A673 (cell line): ENCODE data around the gene LGMN. TPM values are rescaled to one million over a fixed set of nuclear protein-coding genes. Genes with fewer than 3 reads are reported as not detected.
"Not testable (repeated sequence)": the region's sequence is repeated elsewhere in the genome, so short reads cannot be mapped to it uniquely, and the experiment has no call there.

Experiments
- BruUV-seq: library from RNA; stranded (reverse); fragments of 400-500 nt; replicated peaks from 2 replicates; lab custom pipeline; 2021; lab: Mats Ljungman, UMichigan
- CTCF ChIA-PET: fragments of 300-600 bp; sonication (Branson Sonifier 250); formaldehyde crosslinking; loops from one replicate; lab custom pipeline; 2022; ENCODE audit warnings: antibody characterized with exemption; lab: Charles Lee
- POLR2A ChIA-PET: fragments of 300-600 bp; sonication (Branson Sonifier 250); formaldehyde crosslinking; loops from one replicate; lab custom pipeline; 2022; ENCODE audit warnings: antibody characterized with exemption; ENCODE audit not compliant: low non-redundant PET; lab: Charles Lee
- DNase-seq: peaks from one replicate; pipeline ENCODE4 v3.0.0-alpha.2; 2015; ENCODE audit warnings: low spot score
- H3K27ac ChIP-seq: fragments of 200-600 bp; sonication (generic); 2 replicates; pipeline ENCODE4 v1.5.1; 2016; ENCODE audit warnings: mixed run types, low read depth, mild to moderate bottlenecking, mixed read lengths, antibody characterized with exemption, low read length; ENCODE audit not compliant: poor library complexity, severe bottlenecking
- H3K27me3 ChIP-seq: fragments of 200-600 bp; sonication (generic); replicated peaks from 2 replicates; pipeline ENCODE4 v1.6.1; 2017; ENCODE audit warnings: mixed run types, low read depth, mild to moderate bottlenecking, mixed read lengths, antibody characterized with exemption, low read length; ENCODE audit not compliant: insufficient read depth, poor library complexity
- H3K36me3 ChIP-seq: fragments of 200-600 bp; sonication (generic); 2 replicates; pipeline ENCODE4 v1.6.1; 2016; ENCODE audit warnings: mixed run types, mild to moderate bottlenecking, mixed read lengths, antibody characterized with exemption, low read length; ENCODE audit not compliant: insufficient read depth, poor library complexity, severe bottlenecking
- H3K4me1 ChIP-seq: fragments of 200-600 bp; sonication (generic); 2 replicates; pipeline ENCODE4 v1.6.1; 2017; ENCODE audit warnings: mixed run types, mild to moderate bottlenecking, mixed read lengths, antibody characterized with exemption, low read length; ENCODE audit not compliant: insufficient read depth, poor library complexity, severe bottlenecking
- H3K4me3 ChIP-seq: fragments of 200-600 bp; sonication (generic); 2 replicates; pipeline ENCODE4 v1.5.1; 2016; ENCODE audit warnings: low read depth, mixed run types, mild to moderate bottlenecking, mixed read lengths, low read length; ENCODE audit not compliant: poor library complexity, severe bottlenecking
- H3K9me3 ChIP-seq: fragments of 200-600 bp; sonication (generic); 2 replicates; pipeline ENCODE4 v1.6.1; 2016; ENCODE audit warnings: mixed run types, low read depth, mild to moderate bottlenecking, mixed read lengths, antibody characterized with exemption, low read length; ENCODE audit not compliant: poor library complexity, severe bottlenecking
- EZH2 ChIP-seq: fragments of 200-600 bp; sonication (generic); IDR thresholded peaks from 2 replicates; pipeline ENCODE4 v1.6.1; 2017; ENCODE audit warnings: borderline replicate concordance, low read depth, mild to moderate bottlenecking, mixed read lengths, antibody characterized with exemption, low read length; ENCODE audit not compliant: poor library complexity, severe bottlenecking
- intact Hi-C: fragments of 100-400 bp; cut with micrococcal nuclease; formaldehyde crosslinking; loops from one replicate; pipeline ENCODE4 v1.10.0; 2022; ENCODE audit not compliant: unreplicated experiment
- total RNA-seq: library from RNA; stranded (reverse); gene quantifications from 2 replicates; pipeline ENCODE4 v1.2.3, GENCODE V29; 2021
- TF ChIP-seq, protein P1 (sequence below): fragments of 300-800, 200-600 bp; sonication (generic); conservative IDR thresholded peaks from 2 replicates; pipeline ENCODE4 v1.5.1; 2017; ENCODE audit warnings: low read depth, mild to moderate bottlenecking, antibody characterized with exemption, low read length, moderate library complexity, mixed read lengths

Gene LGMN
- total RNA-seq, 1 experiment from 2014 or later = 34.6 TPM

DNA sequence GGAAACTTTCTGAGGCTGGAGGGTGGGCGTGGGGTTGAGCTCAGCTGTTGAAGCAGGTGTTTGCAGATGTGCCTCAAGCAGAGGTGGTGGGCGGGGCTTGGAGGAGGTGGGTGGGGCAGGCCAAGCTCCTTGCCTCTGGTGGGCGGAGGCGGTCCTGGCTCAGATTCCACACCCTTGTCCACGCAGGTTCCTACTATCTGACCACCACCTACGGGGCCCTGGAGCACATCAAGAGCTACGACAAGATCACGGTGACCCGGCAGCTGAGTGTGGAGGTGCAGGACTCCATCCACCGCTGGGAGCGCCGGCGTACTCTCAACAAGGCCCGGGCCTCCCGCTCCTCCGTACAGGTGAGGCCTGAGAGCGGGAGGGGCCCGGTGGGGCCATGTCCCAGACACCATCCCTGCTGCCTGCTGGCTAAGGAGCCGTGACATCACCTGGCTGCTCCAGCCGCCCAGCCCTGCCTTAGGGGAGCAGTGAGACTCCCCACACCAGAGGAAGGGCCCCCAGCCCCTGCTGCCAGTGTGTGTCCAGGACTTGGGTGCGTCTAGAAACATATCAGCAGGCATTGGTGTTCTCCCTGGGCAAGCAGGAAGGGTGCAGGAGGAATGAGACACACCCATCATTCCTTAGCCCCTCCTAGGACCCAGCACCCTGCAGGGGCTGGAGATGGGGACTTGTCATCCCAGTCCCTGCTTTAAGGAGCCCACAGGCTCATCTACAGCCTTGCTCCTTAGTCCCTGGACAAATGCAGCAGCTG lies 63.4 kb downstream of the LGMN start:
- CTCF ChIA-PET = no interaction called here
- BruUV-seq = no TSS peak
- Histone ChIP-seq H3K4me1 (peaks cover 11% of the 10 kb centered on the region), H3K27me3 (no peaks in the 10 kb centered on the region), H3K36me3 (no peaks in the 10 kb centered on the region), H3K27ac (no peak overlapping the region), H3K4me3 (no peak overlapping the region), H3K9me3 (no peaks in the 10 kb centered on the region)
- intact Hi-C loops = loop anchor here (5.0 to 10.0 kb wide), 2 partner anchors 320 to 548 kb away; no protein-coding TSS in a partner anchor
- DNase-seq = no peak
- TF ChIP-seq EZH2 = no peak
- TF ChIP-seq, protein P1, sequence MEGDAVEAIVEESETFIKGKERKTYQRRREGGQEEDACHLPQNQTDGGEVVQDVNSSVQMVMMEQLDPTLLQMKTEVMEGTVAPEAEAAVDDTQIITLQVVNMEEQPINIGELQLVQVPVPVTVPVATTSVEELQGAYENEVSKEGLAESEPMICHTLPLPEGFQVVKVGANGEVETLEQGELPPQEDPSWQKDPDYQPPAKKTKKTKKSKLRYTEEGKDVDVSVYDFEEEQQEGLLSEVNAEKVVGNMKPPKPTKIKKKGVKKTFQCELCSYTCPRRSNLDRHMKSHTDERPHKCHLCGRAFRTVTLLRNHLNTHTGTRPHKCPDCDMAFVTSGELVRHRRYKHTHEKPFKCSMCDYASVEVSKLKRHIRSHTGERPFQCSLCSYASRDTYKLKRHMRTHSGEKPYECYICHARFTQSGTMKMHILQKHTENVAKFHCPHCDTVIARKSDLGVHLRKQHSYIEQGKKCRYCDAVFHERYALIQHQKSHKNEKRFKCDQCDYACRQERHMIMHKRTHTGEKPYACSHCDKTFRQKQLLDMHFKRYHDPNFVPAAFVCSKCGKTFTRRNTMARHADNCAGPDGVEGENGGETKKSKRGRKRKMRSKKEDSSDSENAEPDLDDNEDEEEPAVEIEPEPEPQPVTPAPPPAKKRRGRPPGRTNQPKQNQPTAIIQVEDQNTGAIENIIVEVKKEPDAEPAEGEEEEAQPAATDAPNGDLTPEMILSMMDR = no peak
- POLR2A ChIA-PET = no interaction called here

DNA sequence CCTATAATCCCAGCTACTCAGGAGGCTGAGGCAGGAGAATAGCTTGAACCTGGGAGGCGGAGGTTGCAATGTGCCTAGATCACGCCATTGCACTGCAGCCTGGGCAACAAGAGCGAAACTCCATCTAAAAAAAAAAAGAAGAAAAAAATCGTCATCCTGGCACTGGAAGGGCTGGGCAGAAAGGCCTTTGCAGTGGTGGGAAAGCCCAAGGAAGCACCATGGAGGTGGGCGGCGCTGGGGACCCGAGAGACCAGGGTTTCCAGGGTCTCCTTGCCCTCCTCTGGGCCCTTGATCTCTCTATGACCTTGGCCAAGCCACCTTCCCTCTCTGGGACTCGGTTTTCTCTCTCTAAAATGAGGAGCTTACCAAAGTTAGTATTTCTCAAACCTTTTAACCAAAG lies 65.4 kb downstream of the LGMN start:
- BruUV-seq = no TSS peak
- no peak for TF ChIP-seq EZH2
- TF ChIP-seq, protein P1 = no peak
- H3K27me3 ChIP-seq = no peaks in the 10 kb centered on the region
- CTCF ChIA-PET = no interaction called here
- peaks cover 11% of the 10 kb centered on the region for H3K4me1 ChIP-seq
- intact Hi-C loops = loop anchor here (5.0 to 10.0 kb wide), 2 partner anchors 318 to 546 kb away; no protein-coding TSS in a partner anchor
- H3K36me3 ChIP-seq = no peaks in the 10 kb centered on the region
- H3K27ac ChIP-seq = no peak overlapping the region
- POLR2A ChIA-PET = no interaction called here
- no peak for DNase-seq
- no peaks in the 10 kb centered on the region for H3K9me3 ChIP-seq
- no peak overlapping the region for H3K4me3 ChIP-seq

DNA sequence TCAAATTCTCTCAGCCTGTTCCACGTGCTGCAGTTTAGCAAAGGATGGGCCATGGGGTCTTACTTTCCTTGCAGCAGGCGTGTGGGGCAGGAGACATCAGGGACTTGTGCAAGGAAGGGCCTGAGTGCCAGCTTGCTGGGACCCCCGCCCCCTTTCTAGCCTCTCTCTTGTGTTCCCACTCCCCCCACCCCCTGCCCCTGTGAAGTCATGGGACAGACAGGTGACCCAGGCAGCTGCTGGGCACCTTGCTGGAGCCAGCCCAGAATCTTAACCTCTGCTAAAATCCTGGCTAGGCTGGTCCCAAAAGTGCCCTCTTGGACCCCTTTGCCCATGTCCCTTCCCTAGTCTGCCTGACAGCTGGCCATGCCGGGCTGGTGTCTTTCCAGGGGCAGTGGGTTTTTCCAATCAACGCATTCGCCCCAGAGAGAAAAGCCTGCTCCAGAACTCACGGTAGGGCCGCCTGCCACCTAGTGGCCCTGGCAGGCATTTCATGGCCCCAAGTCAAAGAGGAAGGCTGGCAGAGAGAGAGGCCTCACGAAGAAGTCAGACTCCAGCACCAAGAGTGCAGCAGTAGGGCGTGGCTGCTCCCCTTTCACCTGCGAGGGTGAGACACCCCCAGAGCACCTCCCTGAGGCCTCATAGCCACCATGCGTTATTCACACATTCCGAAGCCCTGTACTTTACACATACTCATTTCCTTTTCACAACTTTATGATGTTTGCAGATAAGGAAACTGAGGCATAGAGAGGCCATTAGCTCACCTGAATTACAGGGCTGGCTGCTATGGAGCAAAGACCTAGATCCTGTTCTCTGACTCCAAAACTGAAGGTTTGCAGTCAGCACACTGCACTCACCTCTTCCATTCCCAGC lies 67.4 kb downstream of the LGMN start:
- POLR2A ChIA-PET = interaction anchor here (0.6 kb wide), 1 partner anchor 561 kb away, joined by 12 read pairs; no protein-coding TSS in a partner anchor
- no TSS peak for BruUV-seq
- no peak for TF ChIP-seq EZH2
- TF ChIP-seq, protein P1 = peak; percentile 90
- CTCF ChIA-PET = no interaction called here
- H3K9me3 ChIP-seq = no peaks in the 10 kb centered on the region
- H3K27ac ChIP-seq = no peak overlapping the region
- H3K36me3 ChIP-seq = no peaks in the 10 kb centered on the region
- DNase-seq = peak; percentile 81
- no peaks in the 10 kb centered on the region for H3K4me1 ChIP-seq
- no peak overlapping the region for H3K4me3 ChIP-seq
- intact Hi-C loops = loop anchor here (5.0 to 10.0 kb wide), 2 partner anchors 316 to 544 kb away; no protein-coding TSS in a partner anchor
- no peaks in the 10 kb centered on the region for H3K27me3 ChIP-seq

DNA sequence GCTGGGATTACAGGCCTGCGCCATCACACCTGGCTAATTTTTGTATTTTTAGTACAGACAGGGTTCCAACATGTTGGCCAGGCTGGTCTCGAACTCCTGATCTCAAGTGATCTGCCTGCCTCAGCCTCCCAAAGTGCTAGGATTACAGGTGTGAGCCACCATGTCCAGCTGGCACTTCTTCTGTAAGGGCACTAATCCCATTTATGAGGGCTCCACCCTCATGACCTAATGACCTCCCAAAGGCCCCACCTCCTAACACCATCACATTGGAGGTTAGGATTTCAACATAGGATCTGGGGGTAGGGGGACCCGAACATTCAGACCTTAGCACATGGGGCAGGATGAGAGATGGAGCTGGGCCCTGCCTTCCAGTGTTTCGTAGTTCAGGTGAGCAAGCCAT lies 68.1 kb downstream of the LGMN start:
- H3K9me3 ChIP-seq, H3K27ac ChIP-seq, CTCF ChIA-PET, BruUV-seq, H3K4me1 ChIP-seq, H3K4me3 ChIP-seq, DNase-seq, POLR2A ChIA-PET, H3K36me3 ChIP-seq, H3K27me3 ChIP-seq: not testable (repeated sequence)
- intact Hi-C loops = loop anchor here (5.0 to 10.0 kb wide), 2 partner anchors 316 to 543 kb away; no protein-coding TSS in a partner anchor
